ENCODE results near the gene RAP1GDS1. TPM values are rescaled to one million over a fixed set of nuclear protein-coding genes. Genes with fewer than 3 reads are reported as not detected.

The RAP1GDS1 gene
- polyA plus RNA-seq, 1 donor (not counting 4 experiments of a cell fraction or from before 2014, with no cell fraction given) = 58.1 TPM

- peaks cover 67% of the 10 kb centered on the region for H3K79me2 ChIP-seq (ENCODE audit: control insufficient read depth, insufficient read depth, low read length)
- H3K4me1 ChIP-seq (ENCODE audit: control insufficient read depth, extremely low read depth, insufficient read depth, low read length) = peaks cover 3% of the 10 kb centered on the region
- H3K9me3 ChIP-seq (ENCODE audit: control insufficient read depth, low read depth, low read length) = no peaks in the 10 kb centered on the region
- dilution Hi-C loops (cut with MboI; ENCODE audit: extremely low pct_ligation_motif_present, low sequenced_read_pairs) = no loop called here
- H3K27ac ChIP-seq (ENCODE audit: control insufficient read depth, insufficient read depth, low read length) = no peak overlapping the region
- H2AFZ ChIP-seq (ENCODE audit: control insufficient read depth, low read length) = no peak overlapping the region
- no peak overlapping the region for H3K4me3 ChIP-seq (ENCODE audit: control insufficient read depth in 2 of 3, extremely low read depth in 1 of 3, insufficient read depth in 2 of 3, low read depth in 1 of 3, low read length in 3 of 3)
- no peaks in the 10 kb centered on the region for H4K20me1 ChIP-seq (ENCODE audit: control insufficient read depth, extremely low read depth, insufficient read depth, low read length)
- no peaks in the 10 kb centered on the region for H3K36me3 ChIP-seq (ENCODE audit: control insufficient read depth in 2 of 2, extremely low read depth in 1 of 2, insufficient read depth in 2 of 2, low read length in 2 of 2)
- H3K9ac ChIP-seq (ENCODE audit: control insufficient read depth, extremely low read depth, insufficient read depth, low read length) = no peak overlapping the region
- H3K27me3 ChIP-seq (ENCODE audit: control insufficient read depth, extremely low read depth, insufficient read depth, low read length) = no peaks in the 10 kb centered on the region
- TF ChIP-seq EZH2 (IDR thresholded peaks at IDR 0.05; ENCODE audit: low read length) = no peak
- TF ChIP-seq CTCF (optimal IDR thresholded peaks at IDR 0.05 in 1 of 3, IDR thresholded peaks at IDR 0.05 in 1 of 3, conservative IDR thresholded peaks at IDR 0.05 in 1 of 3; ENCODE audit: extremely low read depth in 1 of 3, insufficient read depth in 2 of 3, low read length in 3 of 3) = no peak
- FAIRE-seq (peak; percentile 29), DNase-seq (ENCODE audit: low read depth, low spot score) (no peak)
- no peak overlapping the region for H3K4me2 ChIP-seq (ENCODE audit: control insufficient read depth, extremely low read depth, insufficient read depth, low read depth, low read length)
- H3K9me1 ChIP-seq (ENCODE audit: control insufficient read depth, extremely low read depth, insufficient read depth, low read length) = no peaks in the 10 kb centered on the region
These were observed 23.5 kb downstream of the RAP1GDS1 start for GRCh38 chr4:98284640-98285046.

- TF ChIP-seq EZH2 (IDR thresholded peaks at IDR 0.05; ENCODE audit: low read length) (no peak), CTCF (optimal IDR thresholded peaks at IDR 0.05 in 1 of 3, IDR thresholded peaks at IDR 0.05 in 1 of 3, conservative IDR thresholded peaks at IDR 0.05 in 1 of 3; ENCODE audit: extremely low read depth in 1 of 3, insufficient read depth in 2 of 3, low read length in 3 of 3) (no peak)
- Histone ChIP-seq H3K4me3 (ENCODE audit: control insufficient read depth in 2 of 3, extremely low read depth in 1 of 3, insufficient read depth in 2 of 3, low read depth in 1 of 3, low read length in 3 of 3) (no peak overlapping the region), H3K9me1 (ENCODE audit: control insufficient read depth, extremely low read depth, insufficient read depth, low read length) (no peaks in the 10 kb centered on the region), H3K79me2 (ENCODE audit: control insufficient read depth, insufficient read depth, low read length) (peaks cover 77% of the 10 kb centered on the region), H3K4me1 (ENCODE audit: control insufficient read depth, extremely low read depth, insufficient read depth, low read length) (peaks cover 3% of the 10 kb centered on the region), H3K27ac (ENCODE audit: control insufficient read depth, insufficient read depth, low read length) (no peak overlapping the region), H4K20me1 (ENCODE audit: control insufficient read depth, extremely low read depth, insufficient read depth, low read length) (no peaks in the 10 kb centered on the region), H3K9ac (ENCODE audit: control insufficient read depth, extremely low read depth, insufficient read depth, low read length) (no peak overlapping the region), H3K36me3 (ENCODE audit: control insufficient read depth in 2 of 2, extremely low read depth in 1 of 2, insufficient read depth in 2 of 2, low read length in 2 of 2) (no peaks in the 10 kb centered on the region), H3K4me2 (ENCODE audit: control insufficient read depth, extremely low read depth, insufficient read depth, low read depth, low read length) (no peak overlapping the region), H2AFZ (ENCODE audit: control insufficient read depth, low read length) (no peak overlapping the region), H3K9me3 (ENCODE audit: control insufficient read depth, low read depth, low read length) (no peaks in the 10 kb centered on the region), H3K27me3 (ENCODE audit: control insufficient read depth, extremely low read depth, insufficient read depth, low read length) (no peaks in the 10 kb centered on the region)
- FAIRE-seq (no peak), DNase-seq (ENCODE audit: low read depth, low spot score) (no peak)
- dilution Hi-C loops (cut with MboI; ENCODE audit: extremely low pct_ligation_motif_present, low sequenced_read_pairs) = no loop called here
These were observed 24.5 kb downstream of the RAP1GDS1 start for GRCh38 chr4:98285676-98286075.
